ENCODE results near the gene ARHGAP26. TPM values are rescaled to one million over a fixed set of nuclear protein-coding genes. Genes with fewer than 3 reads are reported as not detected.

ARHGAP26 gene
- total and polyA plus RNA-seq, 12 donors, result 7.5 to 45.8 (median 37.2) TPM

DNA sequence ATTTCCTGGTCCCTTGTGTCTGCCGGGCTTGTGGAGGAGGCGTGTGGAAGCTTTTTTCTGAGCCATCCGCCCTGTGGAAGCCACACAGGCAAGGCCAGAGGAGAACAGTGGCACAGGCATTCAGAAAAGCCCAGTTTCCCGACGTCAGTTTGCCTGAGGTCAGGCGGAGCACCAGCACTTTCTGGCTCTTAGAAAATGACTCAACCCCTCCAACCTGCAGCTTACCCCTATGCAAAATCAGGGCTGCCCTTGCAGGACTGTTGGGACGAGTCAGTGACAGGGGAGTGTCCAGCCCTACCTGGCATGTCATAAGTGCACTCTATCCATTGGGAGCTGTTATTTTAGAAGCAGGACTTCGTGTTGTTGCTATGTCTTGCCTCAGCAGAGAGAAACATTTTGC, 417.3 kb downstream of the ARHGAP26 start:
- Histone ChIP-seq H3K27me3 (no peaks in the 10 kb centered on the region), H3K27ac (no peak overlapping the region), H3K9me3 (peaks cover 0 to 16% (median 7%) of the 10 kb centered on the region in 11 donors), H3K4me3 (no peak overlapping the region), H3K36me3 (no peaks in the 10 kb centered on the region), H3K4me1 (peaks cover 0 to 59% (median 18%) of the 10 kb centered on the region in 9 donors)
- peak in 2 of 8 donors; percentile 17 to 27 for ATAC-seq
- DNase-seq, result no peak
- 76% methylated on average over 8 of the region's 8 CpGs for WGBS, 2 donors
- TF ChIP-seq, protein P1, sequence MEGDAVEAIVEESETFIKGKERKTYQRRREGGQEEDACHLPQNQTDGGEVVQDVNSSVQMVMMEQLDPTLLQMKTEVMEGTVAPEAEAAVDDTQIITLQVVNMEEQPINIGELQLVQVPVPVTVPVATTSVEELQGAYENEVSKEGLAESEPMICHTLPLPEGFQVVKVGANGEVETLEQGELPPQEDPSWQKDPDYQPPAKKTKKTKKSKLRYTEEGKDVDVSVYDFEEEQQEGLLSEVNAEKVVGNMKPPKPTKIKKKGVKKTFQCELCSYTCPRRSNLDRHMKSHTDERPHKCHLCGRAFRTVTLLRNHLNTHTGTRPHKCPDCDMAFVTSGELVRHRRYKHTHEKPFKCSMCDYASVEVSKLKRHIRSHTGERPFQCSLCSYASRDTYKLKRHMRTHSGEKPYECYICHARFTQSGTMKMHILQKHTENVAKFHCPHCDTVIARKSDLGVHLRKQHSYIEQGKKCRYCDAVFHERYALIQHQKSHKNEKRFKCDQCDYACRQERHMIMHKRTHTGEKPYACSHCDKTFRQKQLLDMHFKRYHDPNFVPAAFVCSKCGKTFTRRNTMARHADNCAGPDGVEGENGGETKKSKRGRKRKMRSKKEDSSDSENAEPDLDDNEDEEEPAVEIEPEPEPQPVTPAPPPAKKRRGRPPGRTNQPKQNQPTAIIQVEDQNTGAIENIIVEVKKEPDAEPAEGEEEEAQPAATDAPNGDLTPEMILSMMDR (IDR thresholded peaks at IDR 0.05), result no peak
- intact Hi-C loops (cut with DNase I), result loop anchor here in 1 of 10 donors (10.0 kb wide), 1 partner anchor 207 kb away; no protein-coding TSS in a partner anchor

DNA sequence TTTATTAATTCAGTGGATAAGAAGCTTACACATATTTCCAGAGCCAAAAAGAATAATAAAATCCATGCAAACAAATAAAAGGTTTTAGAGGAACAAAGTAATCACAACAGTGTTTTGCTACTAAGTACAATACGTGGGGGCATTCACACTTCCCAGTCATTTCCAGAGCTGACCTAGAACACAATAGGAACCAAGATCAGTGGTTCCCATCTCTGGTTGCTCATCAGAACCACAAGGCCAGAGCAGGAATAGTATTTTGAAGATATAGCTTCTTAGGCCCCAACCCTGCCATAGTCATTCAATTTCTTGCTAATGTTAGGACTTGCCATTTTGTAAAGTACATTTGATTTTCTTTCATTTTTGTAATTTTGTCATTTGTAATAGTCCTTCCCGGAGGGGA, 417.9 kb downstream of the ARHGAP26 start:
- 95 to 98% methylated on average over 2 of the region's 2 CpGs for WGBS, 2 donors
- no peaks in the 10 kb centered on the region for H3K27me3 ChIP-seq
- H3K9me3 ChIP-seq, result peaks cover 0 to 16% (median 7%) of the 10 kb centered on the region in 11 donors
- TF ChIP-seq, protein P1 (IDR thresholded peaks at IDR 0.05), result no peak
- no peak overlapping the region for H3K27ac ChIP-seq
- no peaks in the 10 kb centered on the region for H3K36me3 ChIP-seq
- ATAC-seq (no peak), DNase-seq (no peak)
- H3K4me3 ChIP-seq, result no peak overlapping the region
- H3K4me1 ChIP-seq, result peaks cover 0 to 53% (median 12%) of the 10 kb centered on the region in 9 donors
- intact Hi-C loops (cut with DNase I), result loop anchor here in 1 of 10 donors (10.0 kb wide), 1 partner anchor 207 kb away; no protein-coding TSS in a partner anchor

DNA sequence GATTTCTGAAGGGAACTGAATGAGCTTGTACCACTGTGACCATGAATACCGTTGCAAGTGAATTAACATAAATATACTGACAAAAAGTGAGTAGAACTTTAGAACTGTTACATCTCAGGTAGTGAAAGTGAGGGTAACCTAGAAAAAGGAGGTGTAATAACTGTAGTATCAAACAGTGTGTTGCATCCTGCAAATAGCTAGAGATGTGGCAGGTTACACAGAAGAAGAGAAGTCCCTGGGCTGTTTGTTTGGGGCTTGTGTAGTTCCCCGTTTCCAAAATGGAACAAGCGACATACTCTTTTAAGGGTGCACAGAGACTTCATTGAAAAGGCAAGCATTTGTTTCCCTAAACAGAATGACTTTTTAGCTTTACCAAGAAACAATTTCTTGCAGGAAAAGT, 418.5 kb downstream of the ARHGAP26 start:
- Histone ChIP-seq H3K27me3 (no peaks in the 10 kb centered on the region), H3K27ac (no peak overlapping the region), H3K4me1 (peaks cover 0 to 48% (median 6%) of the 10 kb centered on the region in 9 donors), H3K9me3 (peaks cover 0 to 16% (median 7%) of the 10 kb centered on the region in 11 donors), H3K4me3 (no peak overlapping the region), H3K36me3 (no peaks in the 10 kb centered on the region)
- TF ChIP-seq, protein P1 (IDR thresholded peaks at IDR 0.05), result no peak
- ATAC-seq, result no peak
- intact Hi-C loops (cut with DNase I), result loop anchor here in 1 of 10 donors (10.0 kb wide), 1 partner anchor 206 kb away; no protein-coding TSS in a partner anchor
- no peak for DNase-seq
- WGBS, 2 donors, result 72 to 85% methylated on average over 3 of the region's 3 CpGs

DNA sequence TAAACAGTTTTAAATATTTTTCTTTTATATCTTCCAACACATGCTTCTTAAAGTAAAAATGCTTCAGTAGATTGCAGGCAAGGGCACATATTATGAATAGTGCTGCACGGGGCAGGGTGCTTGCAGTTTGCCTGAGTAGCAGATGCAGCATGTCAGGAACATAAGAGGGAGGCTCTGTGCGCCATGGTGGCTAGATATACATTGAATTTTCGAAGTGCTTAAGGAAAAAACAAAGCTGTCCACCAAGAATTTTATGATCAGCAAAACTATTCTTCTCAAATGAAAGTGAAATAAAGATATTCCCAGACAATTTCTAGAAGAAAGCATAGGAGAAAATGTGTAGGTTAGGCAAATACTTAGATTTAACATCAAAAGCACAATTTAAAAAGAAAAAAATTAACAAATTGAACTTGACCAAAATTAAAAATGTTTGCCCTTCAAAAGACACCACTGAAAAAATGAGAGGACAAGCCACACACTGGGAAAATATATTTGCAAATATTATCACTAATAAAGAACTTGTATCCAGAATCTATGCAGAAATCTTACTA, 420.2 kb downstream of the ARHGAP26 start:
- intact Hi-C loops (cut with DNase I), result no loop called here
- H3K27me3 ChIP-seq, result no peaks in the 10 kb centered on the region

More for the DNA sequence above, 420.2 kb downstream of the ARHGAP26 start:
- WGBS, 2 donors, result 97 to 98% methylated on average over 3 of the region's 3 CpGs
- ATAC-seq (no peak), DNase-seq (no peak)
- Histone ChIP-seq H3K36me3 (no peaks in the 10 kb centered on the region), H3K4me3 (no peak overlapping the region), H3K4me1 (peaks cover 0 to 41% (median 11%) of the 10 kb centered on the region in 9 donors), H3K9me3 (peaks cover 0 to 16% (median 7%) of the 10 kb centered on the region in 11 donors), H3K27ac (no peak overlapping the region)
- TF ChIP-seq, protein P1 (IDR thresholded peaks at IDR 0.05), result no peak

Measured in heart right ventricle (tissue), 16 donors.